ENCODE data around the gene NR0B2. TPM values are rescaled to one million over a fixed set of nuclear protein-coding genes. Genes with fewer than 3 reads are reported as not detected.

The NR0B2 gene
- total and polyA plus RNA-seq, 2 of the 13 experiments (the other 11 are each of a cell fraction or from before 2014, with no cell fraction given), result 72.5 to 133 TPM

GRCh38 chr1:26900001-26900814, 13.6 kb downstream of the NR0B2 start, which contains the start of gene GPATCH3 (continued):
- no peak for TF ChIP-seq PREB (CRISPR knock-in tag; IDR thresholded peaks at IDR 0.05)
- no peak for TF ChIP-seq SKIL (CRISPR knock-in tag; IDR thresholded peaks at IDR 0.05; ENCODE audit: borderline replicate concordance)
- no peak for TF ChIP-seq ZNF619 (CRISPR knock-in tag; IDR thresholded peaks at IDR 0.05)
- no peak for TF ChIP-seq HOXD1 (CRISPR knock-in tag; IDR thresholded peaks at IDR 0.05)
- TF ChIP-seq RARA (CRISPR knock-in tag; IDR thresholded peaks at IDR 0.05), result peak; percentile 28; the same call in 1 of the 2 replicates
- TF ChIP-seq ZNF292 (CRISPR knock-in tag; IDR thresholded peaks at IDR 0.05; ENCODE audit: borderline replicate concordance, low read depth), result no peak
- TF ChIP-seq GATA4 (IDR thresholded peaks at IDR 0.05; ENCODE audit: borderline replicate concordance, low read depth), result peak; percentile 82
- no peak for TF ChIP-seq ZBTB14 (CRISPR knock-in tag; IDR thresholded peaks at IDR 0.05)
- no peak for TF ChIP-seq IKZF4 (CRISPR knock-in tag; IDR thresholded peaks at IDR 0.05; ENCODE audit: borderline replicate concordance, low read depth, not compliant biosample characterization)
- no peak for TF ChIP-seq ZNF296 (CRISPR knock-in tag; conservative IDR thresholded peaks at IDR 0.05)
- TF ChIP-seq ETS1 (CRISPR knock-in tag; IDR thresholded peaks at IDR 0.05), result 0 out of 2 replicates have a peak, but pooled peaks have one; percentile 61
- TF ChIP-seq POLR2AphosphoS5 (IDR thresholded peaks at IDR 0.05; ENCODE audit: low read depth, low read length), result peak; percentile 95
- TF ChIP-seq KAT7 (CRISPR knock-in tag; IDR thresholded peaks at IDR 0.05; ENCODE audit: borderline replicate concordance), result peak; percentile 85; the same call in 1 of the 2 replicates
- no peak for TF ChIP-seq TBP (CRISPR knock-in tag; IDR thresholded peaks at IDR 0.05)
- TF ChIP-seq HNF4A (CRISPR knock-in tag; IDR thresholded peaks at IDR 0.05), result peak; percentile 3; the same call in 1 of the 2 replicates
- peak; percentile 84; the same call in 1 of the 2 replicates for TF ChIP-seq REPIN1 (CRISPR knock-in tag; IDR thresholded peaks at IDR 0.05; ENCODE audit: borderline replicate concordance, low read depth)
- TF ChIP-seq GTF2F1 (IDR thresholded peaks at IDR 0.05; ENCODE audit: low read length), result no peak
- 0 out of 2 replicates have a peak, but pooled peaks have one; percentile 44 for TF ChIP-seq ZNF274 (CRISPR knock-in tag; IDR thresholded peaks at IDR 0.05)
- TF ChIP-seq RFXAP (CRISPR knock-in tag; IDR thresholded peaks at IDR 0.05; ENCODE audit: borderline replicate concordance), result peak; percentile 73; the same call in 1 of the 2 replicates
- TF ChIP-seq GTF3A (CRISPR knock-in tag; conservative IDR thresholded peaks at IDR 0.05), result no peak
- TF ChIP-seq ZBTB26 (CRISPR knock-in tag; IDR thresholded peaks at IDR 0.05; ENCODE audit: borderline replicate concordance), result peak; percentile 56; the same call in 1 of the 2 replicates
- no peak for TF ChIP-seq ZBTB1 (CRISPR knock-in tag; IDR thresholded peaks at IDR 0.05; ENCODE audit: borderline replicate concordance)
- peak; percentile 27; the same call in 1 of the 2 replicates for TF ChIP-seq ZMYM3 (CRISPR knock-in tag; IDR thresholded peaks at IDR 0.05)

Measured in HepG2 (cell line).